ENCODE data around the gene MRPL44.

MRPL44 gene

GRCh38 chr2:223979730-223980396 lies 22.6 kb downstream of the MRPL44 start:
- Histone ChIP-seq H3K36me3 (ENCODE audit: control insufficient read depth in 4 of 4, insufficient read depth in 4 of 4, low read length in 3 of 4) (peaks cover 0 to 28% (median 4%) of the 10 kb centered on the region in 4 experiments), H3K27ac (ENCODE audit: insufficient read depth in 1 of 2, low read depth in 1 of 2, low read length in 2 of 2, poor library complexity in 1 of 2, severe bottlenecking in 2 of 2) (no peak overlapping the region), H3K9me3 (ENCODE audit: control extremely low read depth in 1 of 5, control insufficient read depth in 4 of 5, insufficient read depth in 2 of 5, low read depth in 1 of 5, low read length in 4 of 5) (no peaks in the 10 kb centered on the region), H3K4me3 (ENCODE audit: control insufficient read depth in 1 of 7, extremely low read depth in 1 of 7, insufficient read depth in 4 of 7, low read depth in 2 of 7, low read length in 6 of 7) (no peak overlapping the region), H3K4me1 (ENCODE audit: control extremely low read depth in 1 of 4, control insufficient read depth in 4 of 4, insufficient read depth in 4 of 4, low read length in 3 of 4) (no peaks in the 10 kb centered on the region), H3K27me3 (replicated peaks in 2 of 5; ENCODE audit: control insufficient read depth in 4 of 5, insufficient read depth in 5 of 5, low read length in 4 of 5) (no peaks in the 10 kb centered on the region)
- no peak for DNase-seq
- ChIA-PET POLR2A (no interaction called here), CTCF (interaction anchor here (1.2 to 2.5 kb wide), 4 partner anchors 9 to 83 kb away, joined by 3 to 11 read pairs (median 8); no protein-coding TSS in a partner anchor)
- WGBS (ENCODE audit: insufficient coverage): 95% methylated on average over 2 of the region's 2 CpGs

GRCh38 chr2:223980397-223980735 lies 23.1 kb downstream of the MRPL44 start:
- POLR2A ChIA-PET: no interaction called here
- Histone ChIP-seq H3K36me3 (ENCODE audit: control insufficient read depth in 4 of 4, insufficient read depth in 4 of 4, low read length in 3 of 4) (peaks cover 0 to 28% (median 5%) of the 10 kb centered on the region in 4 experiments), H3K9me3 (ENCODE audit: control extremely low read depth in 1 of 5, control insufficient read depth in 4 of 5, insufficient read depth in 2 of 5, low read depth in 1 of 5, low read length in 4 of 5) (no peaks in the 10 kb centered on the region), H3K4me3 (ENCODE audit: control insufficient read depth in 1 of 7, extremely low read depth in 1 of 7, insufficient read depth in 4 of 7, low read depth in 2 of 7, low read length in 6 of 7) (no peak overlapping the region), H3K27me3 (replicated peaks in 2 of 5; ENCODE audit: control insufficient read depth in 4 of 5, insufficient read depth in 5 of 5, low read length in 4 of 5) (no peaks in the 10 kb centered on the region), H3K4me1 (ENCODE audit: control extremely low read depth in 1 of 4, control insufficient read depth in 4 of 4, insufficient read depth in 4 of 4, low read length in 3 of 4) (no peaks in the 10 kb centered on the region), H3K27ac (ENCODE audit: insufficient read depth in 1 of 2, low read depth in 1 of 2, low read length in 2 of 2, poor library complexity in 1 of 2, severe bottlenecking in 2 of 2) (no peak overlapping the region)
- CTCF ChIA-PET: interaction anchor here (1.2 to 2.5 kb wide), 5 partner anchors 8 to 83 kb away, joined by 3 to 11 read pairs (median 7); no protein-coding TSS in a partner anchor
- WGBS (ENCODE audit: insufficient coverage): 100% methylated on average over 1 of the region's 1 CpG
- no peak for DNase-seq

GRCh38 chr2:223980803-223981202 lies 23.5 kb downstream of the MRPL44 start:
- POLR2A ChIA-PET: no interaction called here
- H3K4me1 ChIP-seq (ENCODE audit: control extremely low read depth in 1 of 4, control insufficient read depth in 4 of 4, insufficient read depth in 4 of 4, low read length in 3 of 4): no peaks in the 10 kb centered on the region
- no peaks in the 10 kb centered on the region for H3K9me3 ChIP-seq (ENCODE audit: control extremely low read depth in 1 of 5, control insufficient read depth in 4 of 5, insufficient read depth in 2 of 5, low read depth in 1 of 5, low read length in 4 of 5)
- no peak overlapping the region for H3K4me3 ChIP-seq (ENCODE audit: control insufficient read depth in 1 of 7, extremely low read depth in 1 of 7, insufficient read depth in 4 of 7, low read depth in 2 of 7, low read length in 6 of 7)
- WGBS (ENCODE audit: insufficient coverage): 100% methylated on average over 2 of the region's 4 CpGs
- no peaks in the 10 kb centered on the region for H3K27me3 ChIP-seq (replicated peaks in 2 of 5; ENCODE audit: control insufficient read depth in 4 of 5, insufficient read depth in 5 of 5, low read length in 4 of 5)
- no peak overlapping the region for H3K27ac ChIP-seq (ENCODE audit: insufficient read depth in 1 of 2, low read depth in 1 of 2, low read length in 2 of 2, poor library complexity in 1 of 2, severe bottlenecking in 2 of 2)
- CTCF ChIA-PET: interaction anchor here (1.4 to 2.5 kb wide), 5 partner anchors 8 to 82 kb away, joined by 3 to 11 read pairs (median 7); no protein-coding TSS in a partner anchor
- H3K36me3 ChIP-seq (ENCODE audit: control insufficient read depth in 4 of 4, insufficient read depth in 4 of 4, low read length in 3 of 4): peaks cover 0 to 27% (median 5%) of the 10 kb centered on the region in 4 experiments
- no peak for DNase-seq

- 100% methylated on average over 1 of the region's 1 CpG for WGBS (ENCODE audit: insufficient coverage)
- Histone ChIP-seq H3K27ac (ENCODE audit: insufficient read depth in 1 of 2, low read depth in 1 of 2, low read length in 2 of 2, poor library complexity in 1 of 2, severe bottlenecking in 2 of 2) (no peak overlapping the region), H3K4me1 (ENCODE audit: control extremely low read depth in 1 of 4, control insufficient read depth in 4 of 4, insufficient read depth in 4 of 4, low read length in 3 of 4) (no peaks in the 10 kb centered on the region), H3K27me3 (replicated peaks in 2 of 5; ENCODE audit: control insufficient read depth in 4 of 5, insufficient read depth in 5 of 5, low read length in 4 of 5) (no peaks in the 10 kb centered on the region), H3K36me3 (ENCODE audit: control insufficient read depth in 4 of 4, insufficient read depth in 4 of 4, low read length in 3 of 4) (peaks cover 0 to 26% (median 5%) of the 10 kb centered on the region in 4 experiments), H3K9me3 (ENCODE audit: control extremely low read depth in 1 of 5, control insufficient read depth in 4 of 5, insufficient read depth in 2 of 5, low read depth in 1 of 5, low read length in 4 of 5) (no peaks in the 10 kb centered on the region), H3K4me3 (ENCODE audit: control insufficient read depth in 1 of 7, extremely low read depth in 1 of 7, insufficient read depth in 4 of 7, low read depth in 2 of 7, low read length in 6 of 7) (no peak overlapping the region)
- CTCF ChIA-PET: interaction anchor here (1.4 to 2.5 kb wide), 7 partner anchors 9 to 303 kb away, joined by 3 to 11 read pairs (median 6); no protein-coding TSS in a partner anchor
- POLR2A ChIA-PET: no interaction called here
- no peak for DNase-seq
Measured at GRCh38 chr2:223981241-223981640, 24.0 kb downstream of the MRPL44 start.

GRCh38 chr2:223989206-223989855 lies 32.1 kb downstream of the MRPL44 start:
- no peaks in the 10 kb centered on the region for H3K27me3 ChIP-seq (replicated peaks in 2 of 5; ENCODE audit: control insufficient read depth in 4 of 5, insufficient read depth in 5 of 5, low read length in 4 of 5)
- H3K27ac ChIP-seq (ENCODE audit: insufficient read depth in 1 of 2, low read depth in 1 of 2, low read length in 2 of 2, poor library complexity in 1 of 2, severe bottlenecking in 2 of 2): no peak overlapping the region
- POLR2A ChIA-PET: no interaction called here
- peaks cover 0 to 2% (median 0%) of the 10 kb centered on the region in 4 experiments for H3K4me1 ChIP-seq (ENCODE audit: control extremely low read depth in 1 of 4, control insufficient read depth in 4 of 4, insufficient read depth in 4 of 4, low read length in 3 of 4)
- DNase-seq: no peak
- no peaks in the 10 kb centered on the region for H3K9me3 ChIP-seq (ENCODE audit: control extremely low read depth in 1 of 5, control insufficient read depth in 4 of 5, insufficient read depth in 2 of 5, low read depth in 1 of 5, low read length in 4 of 5)
- H3K4me3 ChIP-seq (ENCODE audit: control insufficient read depth in 1 of 7, extremely low read depth in 1 of 7, insufficient read depth in 4 of 7, low read depth in 2 of 7, low read length in 6 of 7): no peak overlapping the region
- WGBS (ENCODE audit: insufficient coverage): 93% methylated on average over 9 of the region's 10 CpGs
- CTCF ChIA-PET: interaction anchor here (1.1 to 7.1 kb wide), 5 partner anchors 9 to 295 kb away, joined by 3 to 136 read pairs (median 13); no protein-coding TSS in a partner anchor
- H3K36me3 ChIP-seq (ENCODE audit: control insufficient read depth in 4 of 4, insufficient read depth in 4 of 4, low read length in 3 of 4): peaks cover 0 to 18% (median 3%) of the 10 kb centered on the region in 4 experiments

- DNase-seq: no peak
Measured at GRCh38 chr2:223989856-223990232, 32.6 kb downstream of the MRPL44 start.

GRCh38 chr2:223991611-223992010 lies 34.3 kb downstream of the MRPL44 start:
- H3K9me3 ChIP-seq (ENCODE audit: control extremely low read depth in 1 of 5, control insufficient read depth in 4 of 5, insufficient read depth in 2 of 5, low read depth in 1 of 5, low read length in 4 of 5): no peaks in the 10 kb centered on the region
- POLR2A ChIA-PET: no interaction called here
- H3K27ac ChIP-seq (ENCODE audit: insufficient read depth in 1 of 2, low read depth in 1 of 2, low read length in 2 of 2, poor library complexity in 1 of 2, severe bottlenecking in 2 of 2): no peak overlapping the region
- H3K36me3 ChIP-seq (ENCODE audit: control insufficient read depth in 4 of 4, insufficient read depth in 4 of 4, low read length in 3 of 4): peaks cover 0 to 13% (median 0%) of the 10 kb centered on the region in 4 experiments
- WGBS (ENCODE audit: insufficient coverage): 95% methylated on average over 12 of the region's 12 CpGs
- CTCF ChIA-PET: interaction anchor here (1.2 to 7.1 kb wide), 6 partner anchors 10 to 293 kb away, joined by 3 to 136 read pairs (median 3); no protein-coding TSS in a partner anchor
- DNase-seq: no peak
- peaks cover 0 to 2% (median 0%) of the 10 kb centered on the region in 4 experiments for H3K4me1 ChIP-seq (ENCODE audit: control extremely low read depth in 1 of 4, control insufficient read depth in 4 of 4, insufficient read depth in 4 of 4, low read length in 3 of 4)
- no peak overlapping the region for H3K4me3 ChIP-seq (ENCODE audit: control insufficient read depth in 1 of 7, extremely low read depth in 1 of 7, insufficient read depth in 4 of 7, low read depth in 2 of 7, low read length in 6 of 7)
- no peaks in the 10 kb centered on the region for H3K27me3 ChIP-seq (replicated peaks in 2 of 5; ENCODE audit: control insufficient read depth in 4 of 5, insufficient read depth in 5 of 5, low read length in 4 of 5)

More at GRCh38 chr2:223989856-223990232, 32.6 kb downstream of the MRPL44 start:
- CTCF ChIA-PET: interaction anchor here (1.0 to 7.1 kb wide), 5 partner anchors 9 to 294 kb away, joined by 3 to 136 read pairs (median 7); no protein-coding TSS in a partner anchor
- Histone ChIP-seq H3K4me3 (ENCODE audit: control insufficient read depth in 1 of 7, extremely low read depth in 1 of 7, insufficient read depth in 4 of 7, low read depth in 2 of 7, low read length in 6 of 7) (no peak overlapping the region), H3K4me1 (ENCODE audit: control extremely low read depth in 1 of 4, control insufficient read depth in 4 of 4, insufficient read depth in 4 of 4, low read length in 3 of 4) (peaks cover 0 to 2% (median 0%) of the 10 kb centered on the region in 4 experiments), H3K9me3 (ENCODE audit: control extremely low read depth in 1 of 5, control insufficient read depth in 4 of 5, insufficient read depth in 2 of 5, low read depth in 1 of 5, low read length in 4 of 5) (no peaks in the 10 kb centered on the region), H3K27me3 (replicated peaks in 2 of 5; ENCODE audit: control insufficient read depth in 4 of 5, insufficient read depth in 5 of 5, low read length in 4 of 5) (no peaks in the 10 kb centered on the region), H3K27ac (ENCODE audit: insufficient read depth in 1 of 2, low read depth in 1 of 2, low read length in 2 of 2, poor library complexity in 1 of 2, severe bottlenecking in 2 of 2) (no peak overlapping the region), H3K36me3 (ENCODE audit: control insufficient read depth in 4 of 4, insufficient read depth in 4 of 4, low read length in 3 of 4) (peaks cover 0 to 14% (median under 1%) of the 10 kb centered on the region in 4 experiments)
- WGBS (ENCODE audit: insufficient coverage): 100% methylated on average over 1 of the region's 3 CpGs
- POLR2A ChIA-PET: interaction anchor here (0.6 kb wide), 1 partner anchor 74 kb away, joined by 3 read pairs; no protein-coding TSS in a partner anchor
